H1 (cell line): ENCODE measurements around the gene FLT4.

Source experiments
- EP300 ChIP-seq, 2 experiments: IDR thresholded peaks; 1 replicate in 1 of 2; 2 replicates in 1 of 2; pipeline ENCODE4 v1.6.1; 2011 to 2012; ENCODE audit warnings: low read depth in 2 of 2, low read length in 2 of 2, mild to moderate bottlenecking in 2 of 2, borderline replicate concordance in 1 of 2, inconsistent platforms in 1 of 2, moderate library complexity in 1 of 2
- GABPA ChIP-seq: IDR thresholded peaks from 2 replicates; pipeline ENCODE4 v1.6.1; 2011; ENCODE audit warnings: mild to moderate bottlenecking, low read length, moderate library complexity, borderline replicate concordance; ENCODE audit not compliant: insufficient read depth
- KDM4A ChIP-seq: IDR thresholded peaks from one replicate; pipeline ENCODE4 v1.7.1; 2012; ENCODE audit warnings: low read depth, mild to moderate bottlenecking, moderate library complexity, low read length, inconsistent platforms; ENCODE audit not compliant: severe bottlenecking
- POLR2A ChIP-seq, 2 experiments: IDR thresholded peaks; 1 replicate in 1 of 2; 2 replicates in 1 of 2; pipeline ENCODE4 v1.6.1; 2011; ENCODE audit warnings: low read depth in 2 of 2, low read length in 2 of 2, mild to moderate bottlenecking in 2 of 2; ENCODE audit errors: control extremely low read depth in 1 of 2
- POLR2AphosphoS5 ChIP-seq: IDR thresholded peaks from 2 replicates; pipeline ENCODE4 v1.6.1; 2011; ENCODE audit warnings: low read depth, low read length
- RAD21 ChIP-seq, 2 experiments: IDR thresholded peaks in 1 of 2; conservative IDR thresholded peaks in 1 of 2; 2 replicates each; pipeline ENCODE4 v1.6.1; 2011; ENCODE audit warnings: low read depth in 2 of 2, low read length in 2 of 2, improper control_type of control experiment in 1 of 2, inconsistent platforms in 1 of 2, mild to moderate bottlenecking in 1 of 2, moderate library complexity in 1 of 2
- SIX5 ChIP-seq: IDR thresholded peaks from 2 replicates; pipeline ENCODE4 v1.6.1; 2011; ENCODE audit warnings: mild to moderate bottlenecking, low read depth, low read length
- TAF1 ChIP-seq: IDR thresholded peaks from 2 replicates; pipeline ENCODE4 v1.6.1; 2011; ENCODE audit warnings: mild to moderate bottlenecking, low read depth, low read length

DNA sequence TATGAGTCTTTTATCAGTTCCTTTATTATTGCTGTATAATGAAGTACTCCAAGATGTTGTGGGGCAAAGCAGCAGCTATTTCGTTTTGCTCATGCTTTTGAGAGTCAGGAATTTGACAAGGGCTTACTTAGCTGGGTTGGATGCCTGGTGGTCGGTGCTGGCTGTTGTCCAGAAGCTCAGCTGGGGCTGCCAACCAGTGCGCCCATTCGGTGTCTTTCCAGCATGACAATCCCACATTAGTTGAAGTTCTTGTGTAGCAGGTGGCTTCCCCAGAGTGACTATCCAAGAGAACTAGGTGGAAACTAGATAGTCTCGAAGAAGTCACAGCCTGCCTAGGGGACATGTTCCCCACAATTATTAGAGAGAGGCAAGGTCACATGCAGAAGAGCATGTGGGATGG, 3.4 kb upstream of the FLT4 start:
- no peak for TF ChIP-seq POLR2A (IDR thresholded peaks at IDR 0.05; ENCODE audit: control extremely low read depth in 1 of 2, low read depth in 2 of 2, low read length in 2 of 2)
- TF ChIP-seq RAD21 (IDR thresholded peaks at IDR 0.05 in 1 of 2, conservative IDR thresholded peaks at IDR 0.05 in 1 of 2; ENCODE audit: low read depth in 2 of 2, low read length in 2 of 2): no peak
- TF ChIP-seq KDM4A: no peak
- no peak for TF ChIP-seq EP300 (IDR thresholded peaks at IDR 0.05; ENCODE audit: borderline replicate concordance in 1 of 2, low read depth in 2 of 2, low read length in 2 of 2)
- TF ChIP-seq POLR2AphosphoS5: no peak
- no peak for TF ChIP-seq SIX5
- no peak for TF ChIP-seq TAF1
- TF ChIP-seq GABPA: no peak
